CD4-positive, alpha-beta T cell (primary cell): ENCODE results near the gene ASB6. TPM values are rescaled to one million over a fixed set of nuclear protein-coding genes. Genes with fewer than 3 reads are reported as not detected.

Experiments
- ATAC-seq: fragments of 200-7000 bp; cut with Tn5 transposase; one replicate; pipeline ENCODE4 v1.10.0; 2022; ENCODE audit warnings: mild to moderate bottlenecking; ENCODE audit not compliant: poor library complexity
- CTCF ChIA-PET: fragments of 350-600 bp; sonication (Branson Sonifier 250); formaldehyde crosslinking; loops from one replicate; lab custom pipeline; 2021; ENCODE audit warnings: antibody characterized with exemption, inconsistent platforms; lab: Charles Lee
- POLR2A ChIA-PET: fragments of 350-600 bp; sonication (Branson Sonifier 250); formaldehyde crosslinking; loops from one replicate; lab custom pipeline; 2021; ENCODE audit warnings: antibody characterized with exemption, inconsistent platforms; lab: Charles Lee
- DNase-seq, 14 experiments: peaks; one replicate each; pipeline ENCODE4 v3.0.0-alpha.2; 2013 to 2020; ENCODE audit warnings: mixed read lengths in 2 of 14
- H3K27ac ChIP-seq, 2 donors: one replicate each; pipeline versions ENCODE4 v1.5.1 to v1.7.0; 2013; ENCODE audit warnings: low read length in 2 of 2, low read depth in 1 of 2, mild to moderate bottlenecking in 1 of 2
- H3K27me3 ChIP-seq, 2 experiments: 1 replicate in 1 of 2; 2 replicates in 1 of 2; pipeline versions ENCODE4 v1.6.1 to v1.7.0; 2013; ENCODE audit warnings: low read length in 2 of 2, control low read depth in 1 of 2, mild to moderate bottlenecking in 1 of 2, moderate library complexity in 1 of 2; ENCODE audit not compliant: insufficient read depth in 2 of 2, control insufficient read depth in 1 of 2
- H3K36me3 ChIP-seq: one replicate; pipeline ENCODE4 v1.6.1; 2013; ENCODE audit warnings: low read length, control low read depth; ENCODE audit not compliant: insufficient read depth
- H3K4me1 ChIP-seq: one replicate; pipeline ENCODE4 v1.6.1; 2013; ENCODE audit warnings: low read length, control low read depth; ENCODE audit not compliant: insufficient read depth
- H3K4me3 ChIP-seq: one replicate; pipeline ENCODE4 v1.5.1; 2013; ENCODE audit warnings: mild to moderate bottlenecking, low read length, moderate library complexity
- H3K9me3 ChIP-seq, 2 experiments: 1 replicate in 1 of 2; 2 replicates in 1 of 2; pipeline versions ENCODE4 v1.6.1 to v1.7.0; 2013; ENCODE audit warnings: low read length in 2 of 2, mild to moderate bottlenecking in 2 of 2, control low read depth in 1 of 2, moderate library complexity in 1 of 2; ENCODE audit not compliant: control insufficient read depth in 1 of 2, insufficient read depth in 1 of 2
- H3K27ac Mint-ChIP-seq: one replicate; pipeline ENCODE4 v1.8.0; 2020; ENCODE audit warnings: mixed read lengths
- H3K27me3 Mint-ChIP-seq: one replicate; pipeline ENCODE4 v1.8.0; 2021; ENCODE audit warnings: mixed read lengths
- H3K36me3 Mint-ChIP-seq: one replicate; pipeline ENCODE4 v1.8.0; 2021; ENCODE audit warnings: low read depth, mixed read lengths
- H3K4me1 Mint-ChIP-seq: one replicate; pipeline ENCODE4 v1.8.0; 2021; ENCODE audit warnings: low read depth, mixed read lengths
- H3K4me3 Mint-ChIP-seq: one replicate; pipeline ENCODE4 v1.8.0; 2020; ENCODE audit warnings: mild to moderate bottlenecking, mixed read lengths
- H3K9me3 Mint-ChIP-seq: one replicate; pipeline ENCODE4 v1.8.0; 2020; ENCODE audit warnings: mixed read lengths
- intact Hi-C, 2 experiments: fragments of 100-400 bp; cut with DNase I in 1 of 2; cut with micrococcal nuclease in 1 of 2; formaldehyde crosslinking; loops; one replicate each; pipeline versions ENCODE4 v1.15.1 to v1.9.0; 2023 to 2025; cut with DNase I, micrococcal nuclease
- total RNA-seq, 174 experiments: library from RNA in 2 of 174; stranded (reverse) in 2 of 174; gene quantifications; one replicate each; pipeline ENCODE4 v1.2.3 and lab custom pipeline; 2021 to 2026
- TF ChIP-seq, protein P1 (sequence below): fragments of 200-600 bp; IDR thresholded peaks from one replicate; pipeline ENCODE4 v1.8.0; 2022; ENCODE audit warnings: antibody characterized with exemption, mild to moderate bottlenecking

The ASB6 gene
- total RNA-seq, 2 experiments from 2014 or later, result 28.5 to 29.3 TPM

DNA sequence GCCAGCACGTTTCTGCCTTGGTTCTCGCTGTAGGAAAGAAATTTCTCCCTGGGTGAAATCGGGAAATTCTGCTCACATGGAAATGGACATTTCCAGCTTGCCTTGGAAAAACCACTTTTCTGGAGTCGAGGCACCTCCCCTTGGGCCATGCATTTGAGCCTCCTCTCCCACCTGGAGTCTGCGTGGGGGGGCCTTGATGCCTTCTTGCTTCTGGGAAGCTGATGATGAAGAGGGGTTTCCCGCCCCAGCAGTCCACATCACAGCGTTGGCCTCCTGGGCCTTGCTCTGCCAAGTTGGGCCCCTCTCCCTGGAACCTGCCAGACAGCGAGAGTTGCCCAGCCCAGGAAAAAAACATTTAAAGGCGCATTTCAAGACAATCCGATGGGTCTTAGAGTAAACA is 1.8 kb upstream of the ASB6 start:
- H3K4me3 ChIP-seq, result no peak overlapping the region
- peaks cover 35% of the 10 kb centered on the region for H3K4me1 ChIP-seq
- CTCF ChIA-PET, result no interaction called here
- Mint-ChIP-seq H3K36me3 (peaks cover 10% of the 10 kb centered on the region), H3K27ac (peak overlapping the region; percentile 75), H3K9me3 (no peaks in the 10 kb centered on the region), H3K4me3 (peak overlapping the region; percentile 71), H3K27me3 (no peaks in the 10 kb centered on the region), H3K4me1 (peaks cover 8% of the 10 kb centered on the region)
- TF ChIP-seq, protein P1, sequence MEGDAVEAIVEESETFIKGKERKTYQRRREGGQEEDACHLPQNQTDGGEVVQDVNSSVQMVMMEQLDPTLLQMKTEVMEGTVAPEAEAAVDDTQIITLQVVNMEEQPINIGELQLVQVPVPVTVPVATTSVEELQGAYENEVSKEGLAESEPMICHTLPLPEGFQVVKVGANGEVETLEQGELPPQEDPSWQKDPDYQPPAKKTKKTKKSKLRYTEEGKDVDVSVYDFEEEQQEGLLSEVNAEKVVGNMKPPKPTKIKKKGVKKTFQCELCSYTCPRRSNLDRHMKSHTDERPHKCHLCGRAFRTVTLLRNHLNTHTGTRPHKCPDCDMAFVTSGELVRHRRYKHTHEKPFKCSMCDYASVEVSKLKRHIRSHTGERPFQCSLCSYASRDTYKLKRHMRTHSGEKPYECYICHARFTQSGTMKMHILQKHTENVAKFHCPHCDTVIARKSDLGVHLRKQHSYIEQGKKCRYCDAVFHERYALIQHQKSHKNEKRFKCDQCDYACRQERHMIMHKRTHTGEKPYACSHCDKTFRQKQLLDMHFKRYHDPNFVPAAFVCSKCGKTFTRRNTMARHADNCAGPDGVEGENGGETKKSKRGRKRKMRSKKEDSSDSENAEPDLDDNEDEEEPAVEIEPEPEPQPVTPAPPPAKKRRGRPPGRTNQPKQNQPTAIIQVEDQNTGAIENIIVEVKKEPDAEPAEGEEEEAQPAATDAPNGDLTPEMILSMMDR, result no peak
- H3K9me3 ChIP-seq, result peaks cover 0 to 3% of the 10 kb centered on the region in 2 experiments
- intact Hi-C loops, result loop anchor here in 1 of 2 experiments (5.0 to 10.0 kb wide), 3 partner anchors 94 to 1709 kb away; partner anchors contain the start of genes DPM2, PIP5KL1 and TOR1B
- H3K27ac ChIP-seq, result no peak overlapping the region
- POLR2A ChIA-PET, result interaction anchor here (1.3 kb wide), 1 partner anchor 18 kb away, joined by 4 read pairs; the partner anchor contains the start of gene NTMT1
- no peaks in the 10 kb centered on the region for H3K27me3 ChIP-seq
- DNase-seq (no peak), ATAC-seq (no peak)
- peaks cover 12% of the 10 kb centered on the region for H3K36me3 ChIP-seq

DNA sequence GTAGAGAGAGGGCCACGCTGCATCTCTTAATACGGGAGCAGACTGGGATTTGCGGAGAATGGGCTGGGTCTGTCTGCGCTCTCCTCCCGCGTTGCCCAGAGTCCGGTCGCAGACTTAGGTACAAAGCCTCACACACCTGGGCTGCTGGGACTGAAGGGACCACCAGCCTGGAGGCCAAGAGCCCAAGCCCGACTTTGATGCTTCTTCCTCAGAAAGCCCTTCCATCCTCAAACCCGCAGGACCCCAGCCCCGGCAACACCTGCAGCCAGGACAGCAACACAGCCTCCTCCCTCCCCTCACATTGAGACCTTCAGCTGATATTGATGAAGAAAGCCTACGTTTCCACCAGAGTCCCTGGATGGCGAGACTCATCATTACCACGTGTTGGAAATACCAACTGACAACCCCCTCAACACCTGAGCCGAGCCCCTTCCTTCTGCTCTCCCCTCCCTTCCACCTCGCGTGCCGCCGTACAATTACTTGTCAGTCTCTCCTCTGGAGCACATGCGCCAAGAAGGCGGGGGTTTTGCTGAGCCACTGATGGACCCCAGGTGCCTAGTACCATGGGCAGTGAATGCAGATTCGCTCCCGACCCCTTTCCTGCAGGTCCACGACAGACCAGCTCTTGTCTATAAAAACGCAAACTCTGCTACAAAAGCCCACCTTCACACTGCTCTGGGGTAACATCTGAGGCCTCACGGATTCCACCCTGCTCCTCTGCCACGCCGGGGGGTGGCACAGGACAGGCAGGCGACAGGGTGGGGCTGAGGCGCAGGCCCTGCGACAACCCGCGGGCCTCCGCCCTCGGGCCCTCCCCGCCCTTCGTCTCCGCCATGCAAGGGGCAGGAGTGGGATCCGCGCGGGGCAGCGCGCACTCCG is 841 bp downstream of the ASB6 start:
- H3K27ac ChIP-seq, result peak overlapping the region; percentile 66 to 74
- H3K27me3 Mint-ChIP-seq, result no peaks in the 10 kb centered on the region
- ATAC-seq (peak; percentile 57), DNase-seq (peak in 2 of 14 experiments; percentile 30 to 71)
- H3K4me1 ChIP-seq, result peaks cover 35% of the 10 kb centered on the region
- ChIA-PET POLR2A (interaction anchor here (6.5 kb wide), 1 partner anchor 15 kb away, joined by 40 read pairs; the partner anchor contains the start of gene NTMT1), CTCF (interaction anchor here (1.9 kb wide), 1 partner anchor 16 kb away, joined by 15 read pairs; the partner anchor contains the start of gene NTMT1)
- no peaks in the 10 kb centered on the region for H3K9me3 Mint-ChIP-seq
- peak overlapping the region; percentile 98 for H3K4me3 ChIP-seq
- intact Hi-C loops, result loop anchor here (1.0 to 10.0 kb wide), 4 partner anchors 15 to 1706 kb away; partner anchors contain the start of genes NTMT1 (in 2 of the 2), DPM2 (in 1 of the 2), PIP5KL1 (in 1 of the 2) and TOR1B (in 1 of the 2)
- H3K36me3 Mint-ChIP-seq, result peaks cover 29% of the 10 kb centered on the region
- H3K27me3 ChIP-seq, result no peaks in the 10 kb centered on the region
- peaks cover 36% of the 10 kb centered on the region for H3K36me3 ChIP-seq
- H3K27ac Mint-ChIP-seq, result peak overlapping the region; percentile 85
- TF ChIP-seq, protein P1, result no peak
- H3K9me3 ChIP-seq, result no peaks in the 10 kb centered on the region
- H3K4me1 Mint-ChIP-seq, result peaks cover 11% of the 10 kb centered on the region
- peak overlapping the region; percentile 85 for H3K4me3 Mint-ChIP-seq

GRCh38 chr9:129640086-129640870 is 1.7 kb downstream of the ASB6 start:
- peaks cover 11% of the 10 kb centered on the region for H3K4me1 Mint-ChIP-seq
- peaks cover 35% of the 10 kb centered on the region for H3K36me3 Mint-ChIP-seq
- Histone ChIP-seq H3K9me3 (no peaks in the 10 kb centered on the region), H3K27me3 (no peaks in the 10 kb centered on the region), H3K27ac (peak overlapping the region in 1 of 2 donors; percentile 29), H3K36me3 (peaks cover 43% of the 10 kb centered on the region), H3K4me3 (peak overlapping the region; percentile 98), H3K4me1 (peaks cover 35% of the 10 kb centered on the region)
- DNase-seq (no peak), ATAC-seq (no peak)
- TF ChIP-seq, protein P1, result no peak
- H3K9me3 Mint-ChIP-seq, result no peaks in the 10 kb centered on the region
- no peaks in the 10 kb centered on the region for H3K27me3 Mint-ChIP-seq
- intact Hi-C loops, result loop anchor here in 1 of 2 experiments (5.0 to 10.0 kb wide), 3 partner anchors 97 to 1705 kb away; partner anchors contain the start of genes DPM2, PIP5KL1 and TOR1B
- CTCF ChIA-PET, result no interaction called here
- POLR2A ChIA-PET, result interaction anchor here (0.6 to 6.5 kb wide), 2 partner anchors 15 to 766 kb away, joined by 4 to 40 read pairs; partner anchors contain the start of gene NTMT1
- peak overlapping the region; percentile 85 for H3K27ac Mint-ChIP-seq
- H3K4me3 Mint-ChIP-seq, result peak overlapping the region; percentile 85
